ENCODE results near the gene NDUFB10.

Gene NDUFB10

DNA sequence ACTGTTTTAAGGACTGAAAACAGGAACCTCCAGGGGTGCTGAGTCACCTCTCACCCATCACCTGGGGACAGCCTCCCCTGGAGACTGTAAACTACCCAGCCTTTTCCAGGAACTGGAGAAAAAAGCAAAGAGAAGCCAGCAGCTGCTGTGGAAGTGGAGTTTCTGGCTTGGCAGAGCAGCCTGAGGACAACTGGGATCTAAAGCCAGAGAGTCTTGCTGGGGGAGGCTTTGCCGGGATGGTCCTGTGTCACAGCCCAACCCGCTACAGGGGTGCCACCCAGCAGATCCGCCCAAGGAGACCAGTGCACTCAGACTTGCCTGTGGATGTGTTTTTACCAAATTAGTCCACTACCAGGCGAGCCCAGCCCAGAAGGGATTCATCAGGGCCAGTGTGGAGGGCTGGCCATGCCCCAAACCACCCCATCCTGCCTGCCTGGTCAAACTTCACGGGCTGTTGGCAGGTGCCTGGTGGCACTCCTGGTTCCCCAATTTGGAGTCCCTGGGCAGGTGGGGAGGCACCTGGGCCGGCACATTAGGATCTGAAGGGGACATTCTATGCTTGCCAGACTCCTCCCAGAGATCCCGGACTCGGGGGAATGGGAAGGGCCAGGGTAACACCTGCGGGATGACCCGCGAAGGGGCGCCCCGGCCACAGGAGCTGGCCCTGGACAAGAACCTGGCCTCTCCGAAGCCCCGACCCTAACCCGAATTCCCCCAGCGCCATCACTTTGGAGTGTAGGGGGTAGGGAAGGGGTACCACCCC is 17.1 kb upstream of the NDUFB10 start:
- Histone ChIP-seq H3K4me3 (ENCODE audit: low read depth, low read length) (peak overlapping the region; percentile 76), H3K27me3 (ENCODE audit: insufficient read depth, low read depth, severe bottlenecking) (no peaks in the 10 kb centered on the region), H3K36me3 (peaks cover 16% of the 10 kb centered on the region), H3K9me3 (ENCODE audit: severe bottlenecking) (no peaks in the 10 kb centered on the region), H3K27ac (no peak overlapping the region; the same call in 1 of the 2 replicates)
- DNase-seq: no peak
- TF ChIP-seq, protein P1, sequence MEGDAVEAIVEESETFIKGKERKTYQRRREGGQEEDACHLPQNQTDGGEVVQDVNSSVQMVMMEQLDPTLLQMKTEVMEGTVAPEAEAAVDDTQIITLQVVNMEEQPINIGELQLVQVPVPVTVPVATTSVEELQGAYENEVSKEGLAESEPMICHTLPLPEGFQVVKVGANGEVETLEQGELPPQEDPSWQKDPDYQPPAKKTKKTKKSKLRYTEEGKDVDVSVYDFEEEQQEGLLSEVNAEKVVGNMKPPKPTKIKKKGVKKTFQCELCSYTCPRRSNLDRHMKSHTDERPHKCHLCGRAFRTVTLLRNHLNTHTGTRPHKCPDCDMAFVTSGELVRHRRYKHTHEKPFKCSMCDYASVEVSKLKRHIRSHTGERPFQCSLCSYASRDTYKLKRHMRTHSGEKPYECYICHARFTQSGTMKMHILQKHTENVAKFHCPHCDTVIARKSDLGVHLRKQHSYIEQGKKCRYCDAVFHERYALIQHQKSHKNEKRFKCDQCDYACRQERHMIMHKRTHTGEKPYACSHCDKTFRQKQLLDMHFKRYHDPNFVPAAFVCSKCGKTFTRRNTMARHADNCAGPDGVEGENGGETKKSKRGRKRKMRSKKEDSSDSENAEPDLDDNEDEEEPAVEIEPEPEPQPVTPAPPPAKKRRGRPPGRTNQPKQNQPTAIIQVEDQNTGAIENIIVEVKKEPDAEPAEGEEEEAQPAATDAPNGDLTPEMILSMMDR (IDR thresholded peaks at IDR 0.05; ENCODE audit: low read depth, low read length): no peak

DNA sequence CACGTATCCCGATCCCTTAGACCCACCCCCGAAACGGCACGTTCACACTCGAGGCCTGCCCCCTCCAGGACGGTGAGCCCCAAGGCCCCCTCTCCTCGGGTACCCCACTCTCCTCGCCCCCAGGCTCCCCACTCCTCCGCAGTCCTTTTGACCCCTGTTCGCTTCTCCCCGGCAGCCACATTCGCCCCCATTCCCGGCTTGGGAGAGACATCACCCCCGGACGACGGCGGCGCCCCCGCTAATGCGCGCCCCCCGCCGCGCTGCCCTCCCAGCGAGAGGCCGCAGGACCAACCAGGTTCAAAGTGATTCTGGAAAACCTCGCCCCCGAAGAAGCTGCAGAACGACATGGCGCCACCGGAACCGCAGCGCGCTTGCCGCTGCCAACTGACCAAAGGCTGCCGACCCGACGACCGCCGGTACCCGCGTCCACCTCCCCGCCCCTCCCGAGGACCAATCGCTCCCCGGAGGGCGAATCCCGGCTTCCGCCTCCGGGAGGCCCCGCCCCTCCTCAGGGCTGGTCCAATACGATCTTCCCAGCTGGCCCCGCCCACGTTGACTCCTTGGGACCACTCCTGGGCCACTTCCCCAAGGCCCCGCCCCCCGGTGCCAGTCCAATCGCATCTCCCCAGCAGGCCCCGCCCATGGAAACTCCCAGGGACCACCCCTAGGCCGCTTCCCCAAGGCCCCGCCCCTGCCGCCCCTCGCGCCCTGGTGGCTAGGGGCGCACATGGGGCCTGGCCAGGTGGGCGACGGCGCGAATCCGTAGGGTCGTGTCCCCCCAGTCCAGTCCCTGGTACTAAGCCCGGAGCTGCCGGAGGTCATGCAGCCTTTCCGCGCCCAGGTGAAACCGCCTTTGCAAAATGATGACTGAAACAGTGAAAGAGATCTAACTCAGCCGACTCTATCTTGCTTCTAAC is 16.3 kb upstream of the NDUFB10 start, which contains the start of gene MSRB1:
MSRB1 (minus strand) TSS at position 390 of the 917 bp plus-strand sequence; CDS start at position 347, 43 bp downstream.
- peaks cover 15% of the 10 kb centered on the region for H3K36me3 ChIP-seq
- peak within 1 kb of the TSS; percentile 16; the same call in 1 of the 2 replicates for H3K27ac ChIP-seq
- H3K4me3 ChIP-seq (ENCODE audit: low read depth, low read length): peak within 1 kb of the TSS; percentile 76
- H3K27me3 ChIP-seq (ENCODE audit: insufficient read depth, low read depth, severe bottlenecking): no peaks in the 10 kb centered on the region
- peak; percentile 99 for DNase-seq
- H3K9me3 ChIP-seq (ENCODE audit: severe bottlenecking): no peaks in the 10 kb centered on the region
- TF ChIP-seq, protein P1 (IDR thresholded peaks at IDR 0.05; ENCODE audit: low read depth, low read length): no peak

DNA sequence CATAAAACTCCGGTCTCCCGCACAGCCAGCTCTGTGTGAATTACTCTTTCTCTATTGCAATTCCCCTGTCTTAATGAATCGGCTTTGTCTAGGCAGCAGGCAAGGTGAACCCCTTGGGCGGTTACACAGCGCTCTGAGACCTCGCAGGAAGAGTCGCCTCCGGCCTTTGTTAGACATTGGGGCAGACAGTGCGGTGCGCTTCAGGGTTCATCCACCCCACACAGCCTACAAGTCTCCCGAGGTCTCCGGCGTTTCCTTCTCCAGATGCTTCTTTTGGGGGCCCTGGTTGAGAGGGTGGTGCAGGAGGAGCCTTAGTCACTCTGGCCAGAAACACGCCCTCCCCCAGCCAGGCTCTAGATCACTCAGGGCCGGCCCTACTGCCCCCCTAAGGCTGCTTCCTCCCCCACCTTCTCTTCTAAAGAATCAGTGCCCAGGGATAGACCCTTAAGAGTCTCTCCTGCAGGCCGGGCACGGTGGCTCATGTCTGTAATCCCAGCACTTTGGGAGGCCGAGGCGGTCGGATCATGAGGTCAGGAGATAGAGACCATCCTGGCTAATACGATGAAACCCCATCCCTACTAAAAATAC is 14.6 kb upstream of the NDUFB10 start:
- no peak overlapping the region for H3K27ac ChIP-seq
- DNase-seq: no peak
- H3K27me3 ChIP-seq (ENCODE audit: insufficient read depth, low read depth, severe bottlenecking): no peaks in the 10 kb centered on the region
- H3K4me3 ChIP-seq (ENCODE audit: low read depth, low read length): no peak overlapping the region
- peaks cover 4% of the 10 kb centered on the region for H3K36me3 ChIP-seq
- TF ChIP-seq, protein P1 (IDR thresholded peaks at IDR 0.05; ENCODE audit: low read depth, low read length): no peak
- H3K9me3 ChIP-seq (ENCODE audit: severe bottlenecking): no peaks in the 10 kb centered on the region

DNA sequence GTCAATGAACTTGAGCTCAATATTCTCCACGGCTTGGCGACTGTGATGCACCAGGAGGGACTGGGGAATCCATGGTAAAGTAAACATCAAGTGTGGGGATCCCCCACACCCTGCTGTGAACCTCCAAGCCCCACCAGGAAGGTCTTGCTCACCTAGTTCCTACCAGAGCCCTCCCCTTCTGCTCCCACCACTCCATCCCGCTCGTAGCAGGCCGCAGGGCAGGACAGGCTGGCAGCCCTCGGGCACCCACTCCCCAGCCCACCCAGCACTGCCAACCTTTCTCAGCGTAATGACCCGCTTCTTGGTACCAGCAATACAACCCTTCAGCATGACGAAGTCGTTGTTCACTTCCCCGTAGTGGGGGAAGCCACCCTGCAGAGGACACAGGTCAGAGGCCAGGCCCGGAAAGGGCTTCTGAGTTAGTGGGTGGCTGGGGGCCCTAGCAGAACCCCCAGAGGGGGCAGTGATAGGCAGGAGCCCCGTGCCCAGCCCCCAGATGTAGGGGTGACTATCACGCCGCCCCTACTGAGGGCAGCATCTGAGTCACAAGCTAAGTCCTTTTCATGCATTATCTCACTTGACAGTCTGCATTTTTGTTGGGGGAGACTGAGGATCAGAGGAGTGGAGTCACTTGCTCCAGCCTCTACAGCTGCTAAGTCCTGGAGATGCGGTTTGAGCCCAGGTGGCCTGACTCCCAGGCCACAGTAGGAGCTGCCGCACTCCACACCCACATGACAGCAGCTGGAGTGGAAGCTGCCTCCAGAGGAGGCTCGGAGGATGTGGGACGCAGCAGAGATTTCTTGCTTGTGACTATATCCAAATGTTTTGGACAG is 13.6 kb upstream of the NDUFB10 start:
- Histone ChIP-seq H3K27me3 (ENCODE audit: insufficient read depth, low read depth, severe bottlenecking) (no peaks in the 10 kb centered on the region), H3K4me3 (ENCODE audit: low read depth, low read length) (no peak overlapping the region), H3K9me3 (ENCODE audit: severe bottlenecking) (no peaks in the 10 kb centered on the region), H3K36me3 (no peaks in the 10 kb centered on the region), H3K27ac (no peak overlapping the region)
- TF ChIP-seq, protein P1 (IDR thresholded peaks at IDR 0.05; ENCODE audit: low read depth, low read length): no peak
- DNase-seq: no peak

Measured in WERI-Rb-1 (cell line).